ENCODE data around the gene NOP9.

DNA sequence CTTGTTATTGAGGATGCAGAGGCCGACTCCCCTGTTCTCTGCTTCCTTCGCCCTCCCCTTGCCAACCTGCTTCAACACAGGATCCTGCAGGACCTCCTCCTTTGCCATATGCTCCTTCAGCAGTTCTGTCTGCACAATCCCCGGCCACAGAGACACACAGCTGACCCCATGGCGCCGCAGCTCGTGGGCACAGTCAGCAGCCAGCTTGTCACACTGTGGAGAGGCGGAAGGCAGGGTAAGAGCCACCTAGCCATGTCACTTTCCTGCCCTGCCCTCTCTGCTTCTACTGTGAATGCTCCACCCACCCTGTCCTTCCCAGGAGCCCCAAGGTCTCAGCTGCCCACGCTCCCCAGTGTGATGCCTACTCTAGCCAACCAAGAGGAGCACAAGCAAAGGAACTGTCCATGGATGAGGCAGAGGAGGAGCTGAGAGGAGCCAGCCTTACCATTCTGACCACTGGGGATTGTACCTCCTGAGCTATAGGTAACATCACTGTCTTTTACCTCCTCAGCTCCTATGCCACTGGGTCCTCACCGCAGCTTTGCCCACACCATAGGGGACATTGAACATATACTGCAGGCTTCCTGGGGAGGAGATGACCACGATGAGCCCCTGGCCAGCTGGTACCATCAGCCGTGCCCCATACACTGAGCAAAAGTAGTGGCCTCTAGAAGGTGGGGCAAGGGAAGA lies 7.4 kb upstream of the NOP9 start:
- TF ChIP-seq, protein P1, sequence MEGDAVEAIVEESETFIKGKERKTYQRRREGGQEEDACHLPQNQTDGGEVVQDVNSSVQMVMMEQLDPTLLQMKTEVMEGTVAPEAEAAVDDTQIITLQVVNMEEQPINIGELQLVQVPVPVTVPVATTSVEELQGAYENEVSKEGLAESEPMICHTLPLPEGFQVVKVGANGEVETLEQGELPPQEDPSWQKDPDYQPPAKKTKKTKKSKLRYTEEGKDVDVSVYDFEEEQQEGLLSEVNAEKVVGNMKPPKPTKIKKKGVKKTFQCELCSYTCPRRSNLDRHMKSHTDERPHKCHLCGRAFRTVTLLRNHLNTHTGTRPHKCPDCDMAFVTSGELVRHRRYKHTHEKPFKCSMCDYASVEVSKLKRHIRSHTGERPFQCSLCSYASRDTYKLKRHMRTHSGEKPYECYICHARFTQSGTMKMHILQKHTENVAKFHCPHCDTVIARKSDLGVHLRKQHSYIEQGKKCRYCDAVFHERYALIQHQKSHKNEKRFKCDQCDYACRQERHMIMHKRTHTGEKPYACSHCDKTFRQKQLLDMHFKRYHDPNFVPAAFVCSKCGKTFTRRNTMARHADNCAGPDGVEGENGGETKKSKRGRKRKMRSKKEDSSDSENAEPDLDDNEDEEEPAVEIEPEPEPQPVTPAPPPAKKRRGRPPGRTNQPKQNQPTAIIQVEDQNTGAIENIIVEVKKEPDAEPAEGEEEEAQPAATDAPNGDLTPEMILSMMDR (IDR thresholded peaks at IDR 0.05; ENCODE audit: borderline replicate concordance, extremely low read depth, low read length, poor library complexity, severe bottlenecking) = no peak
- no peak for TF ChIP-seq EZH2 (IDR thresholded peaks at IDR 0.05; ENCODE audit: borderline replicate concordance, low read depth, low read length, severe bottlenecking)
